Astrocyte of the spinal cord (primary cell): ENCODE data around the gene PTPN13.

Experiments used
- DNase-seq: peaks from one replicate; pipeline ENCODE4 v3.0.0; 2011; ENCODE audit warnings: low read depth, low spot score
- H3K4me3 ChIP-seq: 2 replicates; pipeline ENCODE4 v1.5.1; 2011; ENCODE audit warnings: low read depth, mild to moderate bottlenecking, low read length, moderate library complexity
- CTCF ChIP-seq: IDR thresholded peaks from 2 replicates; pipeline ENCODE4 v1.5.1; 2012; ENCODE audit warnings: low read depth, mild to moderate bottlenecking, low read length, inconsistent platforms
- in situ Hi-C: cut with HindIII; loops from 2 replicates; pipeline ENCODE4 v1.10.0; 2017; ENCODE audit warnings: low sequenced_read_pairs

The PTPN13 gene

DNA sequence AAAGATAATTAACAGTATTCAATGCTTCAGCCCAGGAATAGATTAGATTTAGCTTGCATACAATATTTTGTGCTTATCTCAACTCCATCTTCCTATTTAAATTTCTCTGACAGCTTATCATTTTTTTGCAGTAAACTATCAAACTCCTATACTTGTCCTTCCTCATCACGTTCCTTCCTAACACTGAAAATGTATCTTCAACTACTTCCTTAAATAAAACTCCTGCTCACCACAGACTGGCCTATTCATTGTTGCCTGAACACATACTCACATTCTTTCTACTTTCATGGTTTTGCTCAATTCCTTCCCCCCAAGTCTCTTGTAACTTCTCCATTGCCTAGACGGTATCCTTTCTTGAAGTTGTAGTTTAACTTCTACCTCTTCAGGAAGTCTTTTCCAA, 28.5 kb upstream of the PTPN13 start:
- DNase-seq: no peak
- in situ Hi-C loops: no loop called here
- TF ChIP-seq CTCF: no peak
- no peak overlapping the region for H3K4me3 ChIP-seq

GRCh38 chr4:86569103-86569870, 24.8 kb upstream of the PTPN13 start:
- in situ Hi-C loops: no loop called here
- TF ChIP-seq CTCF: no peak
- H3K4me3 ChIP-seq: no peak overlapping the region
- no peak for DNase-seq

GRCh38 chr4:86579941-86580340, 14.2 kb upstream of the PTPN13 start:
- DNase-seq: no peak
- TF ChIP-seq CTCF: no peak
- no peak overlapping the region for H3K4me3 ChIP-seq
- in situ Hi-C loops: no loop called here

DNA sequence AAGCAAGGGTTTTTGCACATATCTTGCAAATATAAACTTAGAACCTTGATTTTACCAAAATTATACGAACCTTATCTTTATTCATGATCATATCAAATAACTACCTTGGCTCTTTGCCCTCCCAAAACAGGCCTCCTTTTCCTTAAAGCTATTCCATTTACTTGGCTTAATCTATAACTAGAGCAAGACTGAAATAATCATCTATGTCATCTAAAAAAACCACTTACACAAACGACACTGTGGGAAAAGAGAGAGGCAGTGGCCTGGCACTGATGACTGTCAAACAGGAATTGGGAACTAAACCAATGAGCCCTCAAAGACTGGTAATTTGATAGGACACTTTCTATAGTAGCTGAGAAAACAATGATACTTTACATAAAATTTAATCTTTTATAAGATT, 11.7 kb upstream of the PTPN13 start:
- DNase-seq: no peak
- no peak for TF ChIP-seq CTCF
- no peak overlapping the region for H3K4me3 ChIP-seq
- in situ Hi-C loops: no loop called here

DNA sequence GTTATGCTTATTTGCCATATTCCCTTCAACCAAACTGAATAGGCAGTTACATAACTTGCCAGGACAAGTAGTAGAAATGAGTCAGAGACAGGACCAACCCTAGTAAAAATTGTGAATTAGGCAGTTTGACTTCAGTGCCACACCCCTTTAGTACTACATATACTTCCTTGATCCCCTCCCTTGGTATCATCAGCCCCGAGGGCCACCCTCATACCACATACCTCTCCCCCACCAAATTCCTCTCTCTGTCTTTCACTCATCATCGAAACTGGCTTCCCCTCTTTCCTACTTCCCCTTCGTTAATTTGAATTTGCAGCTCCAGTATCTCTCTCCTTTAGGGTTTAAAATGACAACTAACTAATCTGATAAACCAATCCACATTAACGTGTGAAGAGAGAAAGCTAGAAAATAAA, 7.9 kb upstream of the PTPN13 start:
- TF ChIP-seq CTCF: no peak
- no peak for DNase-seq
- in situ Hi-C loops: no loop called here
- no peak overlapping the region for H3K4me3 ChIP-seq

GRCh38 chr4:86586626-86587380, 7.3 kb upstream of the PTPN13 start:
- DNase-seq: no peak
- in situ Hi-C loops: no loop called here
- H3K4me3 ChIP-seq: no peak overlapping the region
- no peak for TF ChIP-seq CTCF
